H1 (cell line): ENCODE measurements around the gene ZDHHC8. TPM values are rescaled to one million over a fixed set of nuclear protein-coding genes. Genes with fewer than 3 reads are reported as not detected.

Experiments used
- CTCF ChIA-PET: fragments of 300-600 bp; sonication (Branson Sonifier 250); formaldehyde crosslinking; loops from one replicate; lab custom pipeline; 2021; ENCODE audit not compliant: partially characterized antibody; lab: Charles Lee
- POLR2A ChIA-PET: fragments of 300-600 bp; sonication (Branson Sonifier 250); formaldehyde crosslinking; loops from one replicate; lab custom pipeline; 2021; ENCODE audit warnings: inconsistent platforms; ENCODE audit not compliant: partially characterized antibody; lab: Charles Lee
- DNase-seq, 2 experiments: peaks; one replicate each; pipeline versions ENCODE4 v3.0.0 to v3.0.0-alpha.2; 2010 to 2022; ENCODE audit warnings: low spot score in 2 of 2, low read depth in 1 of 2, mixed read lengths in 1 of 2
- FAIRE-seq: peaks from 2 replicates; lab custom pipeline; 2011; peaks lifted over from hg19 to GRCh38; lab: Jason Lieb, UNC
- H2AFZ ChIP-seq: 2 replicates; pipeline ENCODE4 v1.8.1; 2012; ENCODE audit warnings: low read length, inconsistent platforms
- H2AK5ac ChIP-seq: 2 replicates; pipeline ENCODE4 v1.6.1; 2013; ENCODE audit warnings: low read depth, low read length
- H2BK120ac ChIP-seq: replicated peaks from 2 replicates; pipeline ENCODE3; 2013; ENCODE audit warnings: low read depth, low read length, inconsistent platforms
- H2BK12ac ChIP-seq: 2 replicates; pipeline ENCODE4 v1.6.1; 2013; ENCODE audit warnings: low read depth, low read length
- H2BK15ac ChIP-seq: 2 replicates; pipeline ENCODE4 v1.6.1; 2013; ENCODE audit warnings: low read length
- H2BK20ac ChIP-seq: 2 replicates; pipeline ENCODE4 v1.6.1; 2013; ENCODE audit warnings: low read length
- H2BK5ac ChIP-seq: 2 replicates; pipeline ENCODE4 v1.6.1; 2013; ENCODE audit warnings: low read depth, low read length
- H3K14ac ChIP-seq: 2 replicates; pipeline ENCODE4 v1.6.1; 2013; ENCODE audit warnings: inconsistent platforms; ENCODE audit not compliant: insufficient read length
- H3K18ac ChIP-seq: 2 replicates; pipeline ENCODE4 v1.6.1; 2013; ENCODE audit warnings: low read length; ENCODE audit errors: extremely low read depth
- H3K23ac ChIP-seq: 2 replicates; pipeline ENCODE4 v1.6.1; 2013; ENCODE audit warnings: inconsistent platforms; ENCODE audit not compliant: insufficient read length
- H3K23me2 ChIP-seq: 2 replicates; pipeline ENCODE4 v1.6.1; 2013; ENCODE audit warnings: low read depth, low read length
- H3K27ac ChIP-seq: 2 replicates; pipeline ENCODE4 v1.6.1; 2011; ENCODE audit warnings: low read depth, low read length, inconsistent platforms
- H3K27me3 ChIP-seq, 4 experiments: replicated peaks in 1 of 4; 1 replicate in 1 of 4; 2 replicates in 3 of 4; pipeline versions ENCODE4 v1.6.1 to v1.8.1; 2011 to 2013; ENCODE audit warnings: low read length in 3 of 4, mild to moderate bottlenecking in 3 of 4, inconsistent platforms in 2 of 4, mixed read lengths in 2 of 4, moderate library complexity in 1 of 4; ENCODE audit not compliant: control insufficient read depth in 3 of 4, insufficient read depth in 3 of 4; ENCODE audit errors: extremely low read depth in 1 of 4
- H3K36me3 ChIP-seq, 4 experiments: 2 replicates each; pipeline versions ENCODE4 v1.6.1 to v1.8.1; 2011 to 2013; ENCODE audit warnings: mild to moderate bottlenecking in 4 of 4, low read length in 3 of 4, moderate library complexity in 2 of 4, control low read depth in 1 of 4, inconsistent platforms in 1 of 4; ENCODE audit not compliant: insufficient read depth in 4 of 4, control insufficient read depth in 2 of 4
- H3K4ac ChIP-seq: replicated peaks from 2 replicates; pipeline ENCODE3; 2013; ENCODE audit warnings: low read length, low read depth, mixed read lengths, inconsistent platforms; ENCODE audit not compliant: insufficient read length
- H3K4me1 ChIP-seq, 4 experiments: replicated peaks in 1 of 4; 1 replicate in 1 of 4; 2 replicates in 3 of 4; pipeline versions ENCODE4 v1.6.1 to v1.8.1; 2011 to 2013; ENCODE audit warnings: low read length in 3 of 4, inconsistent platforms in 2 of 4, mixed read lengths in 1 of 4; ENCODE audit not compliant: insufficient read depth in 4 of 4, control insufficient read depth in 3 of 4
- H3K4me2 ChIP-seq, 2 experiments: 2 replicates each; pipeline versions ENCODE4 v1.6.1 to v1.8.1; 2011 to 2013; ENCODE audit warnings: low read depth in 2 of 2, low read length in 2 of 2, control low read depth in 1 of 2, inconsistent platforms in 1 of 2, mild to moderate bottlenecking in 1 of 2; ENCODE audit not compliant: insufficient read depth in 1 of 2
- H3K4me3 ChIP-seq, 4 experiments: fragments of 200-600, 300-600 bp in 1 of 4; sonication (generic), shearing (Covaris generic), sonication (Bioruptor Twin) in 1 of 4; 2 replicates each; pipeline versions ENCODE4 v1.5.1 to v1.8.1; 2011 to 2016; ENCODE audit warnings: low read length in 4 of 4, low read depth in 3 of 4, control low read depth in 2 of 4, inconsistent platforms in 2 of 4, mild to moderate bottlenecking in 2 of 4, mixed read lengths in 1 of 4, moderate library complexity in 1 of 4; ENCODE audit not compliant: insufficient read depth in 2 of 4; ENCODE audit errors: extremely low read depth in 1 of 4
- H3K56ac ChIP-seq: replicated peaks from 2 replicates; pipeline ENCODE3; 2013; ENCODE audit warnings: low read depth, mild to moderate bottlenecking, mixed read lengths, low read length, inconsistent platforms; ENCODE audit not compliant: insufficient read length
- H3K79me1 ChIP-seq: 2 replicates; pipeline ENCODE4 v1.6.1; 2013; ENCODE audit warnings: low read depth, low read length, control low read depth
- H3K79me2 ChIP-seq, 2 experiments: 2 replicates each; pipeline versions ENCODE4 v1.6.1 to v1.8.1; 2012 to 2013; ENCODE audit warnings: low read length in 2 of 2, mild to moderate bottlenecking in 2 of 2, inconsistent platforms in 1 of 2; ENCODE audit not compliant: insufficient read depth in 2 of 2, control insufficient read depth in 1 of 2
- H3K9ac ChIP-seq, 4 experiments: replicated peaks in 1 of 4; 1 replicate in 1 of 4; 2 replicates in 3 of 4; pipeline versions ENCODE4 v1.6.1 to v1.8.1; 2011 to 2013; ENCODE audit warnings: low read depth in 3 of 4, low read length in 3 of 4, control low read depth in 2 of 4, mild to moderate bottlenecking in 2 of 4, moderate library complexity in 2 of 4, inconsistent platforms in 1 of 4; ENCODE audit errors: extremely low read depth in 1 of 4
- H3K9me3 ChIP-seq, 2 experiments: 2 replicates each; pipeline versions ENCODE4 v1.6.1 to v1.8.1; 2012 to 2013; ENCODE audit warnings: mild to moderate bottlenecking in 2 of 2, moderate library complexity in 2 of 2, control low read depth in 1 of 2, inconsistent platforms in 1 of 2, low read depth in 1 of 2, low read length in 1 of 2, mixed read lengths in 1 of 2; ENCODE audit not compliant: insufficient read depth in 2 of 2
- H4K20me1 ChIP-seq, 2 experiments: replicated peaks in 1 of 2; 2 replicates each; pipeline versions ENCODE3 to v1.8.1; 2011 to 2013; ENCODE audit warnings: inconsistent platforms in 2 of 2, low read length in 2 of 2, mild to moderate bottlenecking in 1 of 2; ENCODE audit not compliant: insufficient read depth in 2 of 2, control insufficient read depth in 1 of 2
- H4K5ac ChIP-seq: 2 replicates; pipeline ENCODE4 v1.6.1; 2013; ENCODE audit warnings: low read length, low read depth, mixed read lengths, inconsistent platforms; ENCODE audit not compliant: insufficient read length
- H4K8ac ChIP-seq: 2 replicates; pipeline ENCODE4 v1.8.0; 2013; ENCODE audit warnings: mild to moderate bottlenecking, moderate library complexity, low read length, inconsistent platforms; ENCODE audit not compliant: insufficient read depth; ENCODE audit errors: extremely low read depth
- H4K91ac ChIP-seq: replicated peaks from 2 replicates; pipeline ENCODE3; 2013; ENCODE audit warnings: low read length, mixed read lengths, inconsistent platforms; ENCODE audit not compliant: insufficient read length
- E2F6 ChIP-seq: IDR thresholded peaks from 2 replicates; pipeline ENCODE4 v1.6.1; 2012; ENCODE audit warnings: inconsistent platforms
- EP300 ChIP-seq, 2 experiments: IDR thresholded peaks; 1 replicate in 1 of 2; 2 replicates in 1 of 2; pipeline ENCODE4 v1.6.1; 2011 to 2012; ENCODE audit warnings: low read depth in 2 of 2, low read length in 2 of 2, mild to moderate bottlenecking in 2 of 2, borderline replicate concordance in 1 of 2, inconsistent platforms in 1 of 2, moderate library complexity in 1 of 2
- SIN3A ChIP-seq, 2 experiments: IDR thresholded peaks in 1 of 2; conservative IDR thresholded peaks in 1 of 2; 2 replicates each; pipeline ENCODE4 v1.6.1; 2011 to 2012; ENCODE audit warnings: low read length in 2 of 2, improper control_type of control experiment in 1 of 2, low read depth in 1 of 2, mild to moderate bottlenecking in 1 of 2
- USF2 ChIP-seq: IDR thresholded peaks from 2 replicates; pipeline ENCODE4 v1.6.1; 2011; ENCODE audit warnings: low read length, improper control_type of control experiment
- WGBS, 2 experiments: shearing (Covaris generic) in 1 of 2; methylation state at CpG; one replicate each; pipeline versions ENCODE4 v1.1.6 to v1.1.7; 2013 to 2015; ENCODE audit warnings: low lambda C conversion rate in 2 of 2, mixed read lengths in 2 of 2, inconsistent platforms in 1 of 2, low coverage in 1 of 2, missing lambda C conversion rate in 1 of 2; ENCODE audit not compliant: insufficient replicate concordance in 2 of 2, insufficient coverage in 1 of 2, insufficient read length in 1 of 2; ENCODE audit errors: extremely low coverage in 1 of 2, missing lambda C conversion rate in 1 of 2; 5-methylcytosine and 5-hydroxymethylcytosine counted together
- polyA plus RNA-seq, 7 experiments: library from polyadenylated mRNA; depleted of rRNA in 3 of 7; stranded (reverse) in 5 of 7; unstranded in 2 of 7; fragments of >200 nt in 5 of 7; fragments of 200-250 nt in 2 of 7; gene quantifications; 1 replicate in 5 of 7; 2 replicates in 1 of 7; 4 replicates in 1 of 7; pipeline versions ENCODE4 v1.2.1 to v1.2.3, GENCODE V29; 2011 to 2013; ENCODE audit warnings: missing spikeins in 2 of 7, mixed read lengths in 2 of 7
- total RNA-seq: library from RNA; stranded (reverse); fragmentation: NEBNext Ultra II Directional; extraction: Animal tissue kit (Norgen Biotek cat#: 25700); gene quantifications from 2 replicates; pipeline ENCODE4 v1.2.1, GENCODE V29; 2021

Gene ZDHHC8
- total and polyA plus RNA-seq, 2 of the 8 experiments (the other 6 are each of a cell fraction or from before 2014, with no cell fraction given), result 18.6 to 65.6 TPM

GRCh38 chr22:20099099-20099711 lies 32.4 kb upstream of the ZDHHC8 start:
- H3K4me3 ChIP-seq, result no peak overlapping the region
- H4K8ac ChIP-seq, result no peak overlapping the region
- no peaks in the 10 kb centered on the region for H3K27me3 ChIP-seq
- ChIA-PET POLR2A (interaction anchor here (0.6 to 29.4 kb wide), 4 partner anchors 12 to 1106 kb away, joined by 6 to 598 read pairs (median 8); partner anchors contain the start of genes RANBP1 and TRMT2A), CTCF (interaction anchor here (0.8 to 4.5 kb wide), 3 partner anchors 8 to 13 kb away, joined by 3 to 23 read pairs (median 3); no protein-coding TSS in a partner anchor)
- peaks cover 15 to 87% (median 48%) of the 10 kb centered on the region in 4 experiments for H3K36me3 ChIP-seq
- no peak overlapping the region for H4K5ac ChIP-seq
- peaks cover 0 to 6% (median 0%) of the 10 kb centered on the region in 4 experiments; a peak in 3 of 7 replicates for H3K4me1 ChIP-seq
- no peak overlapping the region for H2AFZ ChIP-seq
- H2BK120ac ChIP-seq, result no peak overlapping the region
- H3K56ac ChIP-seq, result no peak overlapping the region
- no peak overlapping the region for H2BK15ac ChIP-seq
- no peak overlapping the region for H2BK5ac ChIP-seq
- no peaks in the 10 kb centered on the region for H3K23me2 ChIP-seq
- H3K14ac ChIP-seq, result no peak overlapping the region
- FAIRE-seq (no peak), DNase-seq (no peak)
- H2BK12ac ChIP-seq, result no peak overlapping the region
- peaks cover 9 to 24% of the 10 kb centered on the region in 2 experiments for H4K20me1 ChIP-seq
- no peak overlapping the region for H2AK5ac ChIP-seq
- no peak overlapping the region for H3K23ac ChIP-seq
- H4K91ac ChIP-seq, result no peak overlapping the region
- no peak overlapping the region for H3K27ac ChIP-seq
- no peak overlapping the region for H3K9ac ChIP-seq
- TF ChIP-seq E2F6, result no peak
- no peak for TF ChIP-seq EP300 (IDR thresholded peaks at IDR 0.05; ENCODE audit: borderline replicate concordance in 1 of 2, low read depth in 2 of 2, low read length in 2 of 2)
- TF ChIP-seq USF2, result no peak
- TF ChIP-seq SIN3A (conservative IDR thresholded peaks at IDR 0.05 in 1 of 2, IDR thresholded peaks at IDR 0.05 in 1 of 2; ENCODE audit: low read depth in 1 of 2, low read length in 2 of 2), result no peak
- peaks cover 0 to 48% of the 10 kb centered on the region in 2 experiments for H3K79me2 ChIP-seq
- H3K79me1 ChIP-seq, result peaks cover 9% of the 10 kb centered on the region
- H3K9me3 ChIP-seq, result no peaks in the 10 kb centered on the region
- no peak overlapping the region for H3K18ac ChIP-seq
- H3K4me2 ChIP-seq, result no peak overlapping the region
- WGBS, 2 experiments, result 89% methylated on average over 6 of the region's 6 CpGs; no CpG with 5 or more reads in 1 of the 2 experiments
- no peak overlapping the region for H2BK20ac ChIP-seq
- no peak overlapping the region for H3K4ac ChIP-seq
